HepG2 (cell line): ENCODE measurements around the gene TMED5. TPM values are rescaled to one million over a fixed set of nuclear protein-coding genes. Genes with fewer than 3 reads are reported as not detected.

Experiments
- ATAC-seq: fragments of 200-7000 bp; cut with Tn5 transposase; 3 replicates; pipeline ENCODE4 v1.9.1; 2020; ENCODE audit warnings: mild to moderate bottlenecking, moderate library complexity
- BruUV-seq: library from RNA; stranded (reverse); fragments of 400-500 nt; replicated peaks from 2 replicates; lab custom pipeline; 2021; lab: Mats Ljungman, UMichigan
- CTCF ChIA-PET: fragments of 300-600 bp; formaldehyde crosslinking; extraction: SDS; loops from one replicate; lab custom pipeline; 2021; ENCODE audit warnings: low total read pairs, inconsistent platforms, low intra/inter-chr PET ratio; lab: Yijun Ruan, JAX
- POLR2A ChIA-PET: fragments of 350-600 bp; sonication (Branson Sonifier 250); formaldehyde crosslinking; loops from one replicate; lab custom pipeline; 2020; ENCODE audit warnings: antibody characterized with exemption, inconsistent platforms; lab: Yijun Ruan, JAX
- DNase-seq: peaks from one replicate; pipeline ENCODE4 v3.0.0-alpha.2; 2015; ENCODE audit warnings: low spot score
- FAIRE-seq: peaks from 3 replicates; lab custom pipeline; 2011; peaks lifted over from hg19 to GRCh38; lab: Jason Lieb, UNC
- H2AFZ ChIP-seq: one replicate; pipeline ENCODE4 v1.6.1; 2011; ENCODE audit warnings: low read length, inconsistent platforms
- H3K27ac ChIP-seq: fragments of 300-600 bp; 3 replicates; pipeline ENCODE4 v1.8.0; 2011; ENCODE audit warnings: mixed run types, mild to moderate bottlenecking, mixed read lengths, low read length, inconsistent platforms; ENCODE audit not compliant: insufficient read depth; ENCODE audit errors: extremely low read length
- H3K27me3 ChIP-seq, 2 experiments: fragments of 200-600 bp in 1 of 2; 2 replicates in 1 of 2; 3 replicates in 1 of 2; pipeline versions ENCODE4 v1.6.0 to v1.8.0; 2011; ENCODE audit warnings: low read length in 2 of 2, mild to moderate bottlenecking in 2 of 2, moderate library complexity in 2 of 2, inconsistent platforms in 1 of 2; ENCODE audit not compliant: insufficient read depth in 2 of 2, control insufficient read depth in 1 of 2
- H3K36me3 ChIP-seq, 2 experiments: fragments of 200-600 bp in 1 of 2; replicated peaks in 1 of 2; 2 replicates in 1 of 2; 3 replicates in 1 of 2; pipeline versions ENCODE4 v1.5.1 to v1.8.0; 2011; ENCODE audit warnings: low read length in 2 of 2, inconsistent platforms in 1 of 2; ENCODE audit not compliant: insufficient read depth in 2 of 2, control insufficient read depth in 1 of 2
- H3K4me1 ChIP-seq: 2 replicates; pipeline ENCODE4 v1.5.1; 2012; ENCODE audit warnings: low read length, inconsistent platforms; ENCODE audit not compliant: insufficient read depth
- H3K4me2 ChIP-seq: 2 replicates; pipeline ENCODE4 v1.6.0; 2011; ENCODE audit warnings: low read depth, low read length, inconsistent platforms
- H3K4me3 ChIP-seq, 3 experiments: fragments of 200-600 bp in 1 of 3; sonication (generic), shearing (Covaris generic) in 1 of 3; replicated peaks in 1 of 3; 2 replicates each; pipeline ENCODE4 v1.5.1; 2011 to 2016; ENCODE audit warnings: low read length in 3 of 3, inconsistent platforms in 2 of 3, low read depth in 2 of 3, mild to moderate bottlenecking in 2 of 3, control low read depth in 1 of 3, mixed read lengths in 1 of 3; ENCODE audit not compliant: insufficient read depth in 1 of 3
- H3K79me2 ChIP-seq: one replicate; pipeline ENCODE4 v1.6.1; 2011; ENCODE audit warnings: low read length, inconsistent platforms; ENCODE audit not compliant: insufficient read depth
- H3K9ac ChIP-seq: 2 replicates; pipeline ENCODE4 v1.6.0; 2011; ENCODE audit warnings: mild to moderate bottlenecking, low read depth, low read length, inconsistent platforms; ENCODE audit not compliant: insufficient read depth
- H3K9me3 ChIP-seq: 2 replicates; pipeline ENCODE4 v1.5.1; 2012; ENCODE audit warnings: mild to moderate bottlenecking, low read length
- H4K20me1 ChIP-seq: 2 replicates; pipeline ENCODE4 v1.6.0; 2011; ENCODE audit warnings: inconsistent platforms, mild to moderate bottlenecking, low read length, moderate library complexity; ENCODE audit not compliant: insufficient read depth
- ATF7-NPFF ChIP-seq: sonication (generic); formaldehyde crosslinking; IDR thresholded peaks from 2 replicates; pipeline ENCODE4 v1.8.1; 2023; ENCODE audit warnings: mild to moderate bottlenecking, low read depth, missing genetic modification reagents, moderate library complexity
- FOXA1 ChIP-seq, 2 experiments: fragments of 450-650 bp in 1 of 2; sonication (generic) in 1 of 2; formaldehyde crosslinking in 1 of 2; IDR thresholded peaks; 2 replicates each; pipeline versions ENCODE4 v1.4.0 to v1.6.1; 2016 to 2020; ENCODE audit warnings: missing genetic modification reagents in 1 of 2
- KAT8 ChIP-seq: IDR thresholded peaks from 2 replicates; pipeline ENCODE4 v1.6.1; 2016; ENCODE audit warnings: missing genetic modification reagents, missing compliant biosample characterization
- MBNL3 ChIP-seq: fragments of 250-450 bp; sonication (Bioruptor Pico); conservative IDR thresholded peaks from 2 replicates; pipeline ENCODE4 v1.8.0; 2022; ENCODE audit warnings: mild to moderate bottlenecking, inconsistent platforms
- NFE2 ChIP-seq: sonication (generic); formaldehyde crosslinking; IDR thresholded peaks from 2 replicates; pipeline ENCODE4 v1.4.0; 2020; ENCODE audit warnings: missing genetic modification reagents
- NFKB2 ChIP-seq: sonication (generic); formaldehyde crosslinking; IDR thresholded peaks from 2 replicates; pipeline ENCODE4 v1.4.0; 2020; ENCODE audit warnings: missing genetic modification reagents, borderline replicate concordance
- POGK ChIP-seq: sonication (generic); formaldehyde crosslinking; conservative IDR thresholded peaks from 2 replicates; pipeline ENCODE4 v1.8.0; 2022; ENCODE audit warnings: mild to moderate bottlenecking, moderate library complexity, missing genetic modification reagents
- SNAPC2 ChIP-seq: sonication (generic); formaldehyde crosslinking; IDR thresholded peaks from 2 replicates; pipeline ENCODE4 v1.8.1; 2022; ENCODE audit warnings: mild to moderate bottlenecking, missing genetic modification reagents
- TIGD3 ChIP-seq: sonication (generic); formaldehyde crosslinking; IDR thresholded peaks from 2 replicates; pipeline ENCODE4 v1.5.1; 2020; ENCODE audit warnings: mild to moderate bottlenecking, missing genetic modification reagents, borderline replicate concordance
- ZFP62 ChIP-seq: sonication (generic); formaldehyde crosslinking; IDR thresholded peaks from 2 replicates; pipeline ENCODE4 v1.4.0; 2020; ENCODE audit warnings: missing genetic modification reagents
- ZKSCAN5 ChIP-seq: sonication (generic); formaldehyde crosslinking; IDR thresholded peaks from 2 replicates; pipeline ENCODE4 v1.5.1; 2020; ENCODE audit warnings: mild to moderate bottlenecking, missing genetic modification reagents
- ZNF335 ChIP-seq: sonication (generic); formaldehyde crosslinking; IDR thresholded peaks from 2 replicates; pipeline ENCODE4 v1.4.0; 2020; ENCODE audit warnings: missing genetic modification reagents
- ZNF432 ChIP-seq: sonication (generic); formaldehyde crosslinking; IDR thresholded peaks from 2 replicates; pipeline ENCODE4 v1.5.0; 2020; ENCODE audit warnings: missing genetic modification reagents, mild to moderate bottlenecking, borderline replicate concordance
- ZNF484 ChIP-seq: sonication (generic); formaldehyde crosslinking; IDR thresholded peaks from 2 replicates; pipeline ENCODE4 v1.5.1; 2020; ENCODE audit warnings: mild to moderate bottlenecking, low read depth, missing genetic modification reagents, borderline replicate concordance
- ZNF496 ChIP-seq: sonication (generic); formaldehyde crosslinking; IDR thresholded peaks from 2 replicates; pipeline ENCODE4 v1.8.1; 2023; ENCODE audit warnings: mild to moderate bottlenecking, moderate library complexity, missing genetic modification reagents; ENCODE audit not compliant: insufficient replicate concordance
- ZNF557 ChIP-seq: sonication (generic); formaldehyde crosslinking; IDR thresholded peaks from 2 replicates; pipeline ENCODE4 v1.4.0; 2020; ENCODE audit warnings: missing genetic modification reagents
- ZNF737 ChIP-seq: sonication (generic); formaldehyde crosslinking; IDR thresholded peaks from 2 replicates; pipeline ENCODE4 v1.5.0; 2020; ENCODE audit warnings: missing genetic modification reagents, mild to moderate bottlenecking, borderline replicate concordance
- ZNF772 ChIP-seq: sonication (generic); formaldehyde crosslinking; IDR thresholded peaks from 2 replicates; pipeline ENCODE4 v1.5.0; 2020; ENCODE audit warnings: mild to moderate bottlenecking, missing genetic modification reagents
- WGBS: methylation state at CpG from one replicate; pipeline ENCODE4 v1.1.6; 2017; ENCODE audit warnings: low lambda C conversion rate; 5-methylcytosine and 5-hydroxymethylcytosine counted together
- in situ Hi-C: cut with HindIII; loops from 2 replicates; pipeline ENCODE4 v1.10.0; 2017; ENCODE audit warnings: low pct_unique_long_range_greater_than_20kb; ENCODE audit not compliant: extremely low pct_ligation_motif_present
- intact Hi-C: fragments of 100-400 bp; cut with micrococcal nuclease; formaldehyde crosslinking; loops from one replicate; pipeline ENCODE4 v1.10.0; 2022; ENCODE audit not compliant: unreplicated experiment
- polyA plus RNA-seq, 8 experiments: library from polyadenylated mRNA; depleted of rRNA in 3 of 8; stranded (reverse) in 7 of 8; unstranded in 1 of 8; fragments of >200 nt; fragmentation: Illumina TruSeq in 4 of 8; extraction: Trizol in 4 of 8; gene quantifications; 2 replicates each; pipeline versions ENCODE4 v1.2.1 to v1.2.3, GENCODE V29; 2011 to 2016; ENCODE audit warnings: low read depth in 4 of 8, missing spikeins in 1 of 8, mixed read lengths in 1 of 8; ENCODE audit not compliant: insufficient read depth in 1 of 8
- total RNA-seq, 5 experiments: library from RNA; depleted of rRNA; stranded (reverse); fragments of >200 nt; fragmentation: Illumina TruSeq; extraction: Trizol; gene quantifications; 2 replicates each; pipeline ENCODE4 v1.2.3, GENCODE V29; 2016; ENCODE audit warnings: low read depth in 1 of 5

The TMED5 gene
- total and polyA plus RNA-seq, 2 of the 13 experiments (the other 11 are each of a cell fraction or from before 2014, with no cell fraction given), result 58.1 to 99.0 TPM

- ChIA-PET CTCF (no interaction called here), POLR2A (no interaction called here)
- Histone ChIP-seq H3K36me3 (peaks cover 8 to 24% of the 10 kb centered on the region in 2 experiments; a peak in 3 of 5 replicates), H3K4me3 (no peak overlapping the region), H3K9me3 (no peaks in the 10 kb centered on the region), H3K27me3 (no peaks in the 10 kb centered on the region), H3K4me2 (no peak overlapping the region), H3K4me1 (no peaks in the 10 kb centered on the region), H3K79me2 (no peaks in the 10 kb centered on the region), H4K20me1 (no peaks in the 10 kb centered on the region), H2AFZ (no peak overlapping the region), H3K27ac (no peak overlapping the region), H3K9ac (no peak overlapping the region)
- intact Hi-C loops, result no loop called here
- ATAC-seq (no peak), FAIRE-seq (no peak), DNase-seq (no peak)
- 73% methylated on average over 1 of the region's 1 CpG for WGBS
- in situ Hi-C loops, result no loop called here
- BruUV-seq, result no TSS peak
- TF ChIP-seq KAT8 (no peak), ZKSCAN5 (no peak), ZNF496 (CRISPR knock-in tag) (no peak), ATF7-NPFF (no peak), ZNF335 (CRISPR knock-in tag) (no peak), ZNF772 (CRISPR knock-in tag) (no peak), MBNL3 (CRISPR knock-in tag) (no peak), NFKB2 (CRISPR knock-in tag) (no peak), POGK (no peak), ZNF484 (no peak), NFE2 (CRISPR knock-in tag) (no peak), ZNF737 (CRISPR knock-in tag) (no peak), TIGD3 (CRISPR knock-in tag) (no peak), FOXA1 (IDR thresholded peaks at IDR 0.05) (no peak), FOXA1 (CRISPR knock-in tag; IDR thresholded peaks at IDR 0.05) (no peak), ZNF557 (CRISPR knock-in tag) (no peak), SNAPC2 (CRISPR knock-in tag) (no peak), ZNF432 (CRISPR knock-in tag) (no peak), ZFP62 (CRISPR knock-in tag) (no peak)
Observed at GRCh38 chr1:93150729-93151128, 29.5 kb downstream of the TMED5 start.
